Left lung (tissue), 10 donors: ENCODE measurements around the gene EVPL. TPM values are rescaled to one million over a fixed set of nuclear protein-coding genes. Genes with fewer than 3 reads are reported as not detected.
A peak's percentile ranks its signal among the peaks of the same experiment; 100 is the strongest.

ENCODE experiments used
- ATAC-seq: fragments of 200-7000 bp; cut with Tn5 transposase; one replicate; pipeline ENCODE4 v1.9.1; 2020; ENCODE audit warnings: moderate library complexity
- DNase-seq, 4 donors: peaks; one replicate each; pipeline ENCODE4 v3.0.0-alpha.2; 2013 to 2020
- H3K27ac ChIP-seq, 2 donors: fragments of 200-600 bp; sonication (generic) in 1 of 2; one replicate each; pipeline versions ENCODE4 v1.5.0 to v1.8.0; 2020 to 2021
- H3K27me3 ChIP-seq, 2 donors: fragments of 200-600 bp; sonication (generic) in 1 of 2; one replicate each; pipeline versions ENCODE4 v1.5.0 to v1.8.0; 2020 to 2021
- H3K36me3 ChIP-seq, 2 donors: fragments of 200-600 bp; sonication (generic) in 1 of 2; one replicate each; pipeline versions ENCODE4 v1.5.0 to v1.8.0; 2020 to 2021
- H3K4me1 ChIP-seq, 2 donors: fragments of 200-600 bp; one replicate each; pipeline ENCODE4 v1.8.0; 2021
- H3K4me3 ChIP-seq, 2 donors: fragments of 200-600 bp; sonication (generic) in 1 of 2; one replicate each; pipeline versions ENCODE4 v1.5.0 to v1.8.0; 2020 to 2021; ENCODE audit warnings: mild to moderate bottlenecking in 1 of 2
- H3K9me3 ChIP-seq, 2 donors: fragments of 200-600 bp; sonication (generic) in 1 of 2; one replicate each; pipeline versions ENCODE4 v1.5.0 to v1.8.0; 2020 to 2021
- intact Hi-C, 2 donors: fragments of 100-400 bp; cut with DNase I; formaldehyde crosslinking; loops; one replicate each; pipeline versions ENCODE4 v1.11.2 to v1.14.2; 2022
- polyA plus RNA-seq, 6 donors: library from polyadenylated mRNA; unstranded; fragments of 120-200 nt; gene quantifications; one replicate each; pipeline ENCODE4 v1.2.1, GENCODE V29; 2013; ENCODE audit not compliant: insufficient read length in 6 of 6
- total RNA-seq, 2 donors: library from RNA; stranded (reverse); fragmentation: NEBNext Ultra II Directional; extraction: Animal tissue kit (Norgen Biotek cat#: 25700); gene quantifications; one replicate each; pipeline ENCODE4 v1.2.1, GENCODE V29; 2021
- TF ChIP-seq, protein P1 (sequence below), 2 donors: fragments of 200-600 bp; sonication (generic) in 1 of 2; IDR thresholded peaks; one replicate each; pipeline versions ENCODE4 v1.5.0 to v1.8.0; 2021; ENCODE audit warnings: antibody characterized with exemption in 2 of 2
- donor health status: DM: no; HTN: yes; CAD: no.
- donor health status: DM: no; HTN: no; CAD: no.

Gene EVPL
- total and polyA plus RNA-seq, 8 donors = 23.3 to 53.1 (median 43.9) TPM

DNA sequence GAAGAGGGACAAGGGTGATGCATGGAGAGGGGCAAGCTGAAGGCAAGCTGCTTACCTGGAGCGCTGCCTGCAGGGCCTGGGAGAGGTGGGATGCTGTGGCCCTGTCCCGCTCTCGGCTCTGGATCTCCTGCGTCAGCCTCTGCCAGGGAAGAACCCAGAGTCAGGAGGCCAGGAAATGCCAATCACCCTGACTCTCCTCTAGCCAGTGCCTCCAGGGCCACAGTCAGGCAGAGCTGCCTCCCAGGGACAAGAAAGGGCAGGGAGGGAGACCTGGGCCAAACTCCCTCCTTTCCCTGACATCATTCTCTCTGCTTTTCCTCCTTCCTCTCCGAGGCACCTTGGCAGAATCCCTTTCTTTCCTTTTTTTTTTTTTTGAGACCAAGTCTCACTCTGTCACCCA is 15.2 kb downstream of the EVPL start:
- TF ChIP-seq, protein P1, sequence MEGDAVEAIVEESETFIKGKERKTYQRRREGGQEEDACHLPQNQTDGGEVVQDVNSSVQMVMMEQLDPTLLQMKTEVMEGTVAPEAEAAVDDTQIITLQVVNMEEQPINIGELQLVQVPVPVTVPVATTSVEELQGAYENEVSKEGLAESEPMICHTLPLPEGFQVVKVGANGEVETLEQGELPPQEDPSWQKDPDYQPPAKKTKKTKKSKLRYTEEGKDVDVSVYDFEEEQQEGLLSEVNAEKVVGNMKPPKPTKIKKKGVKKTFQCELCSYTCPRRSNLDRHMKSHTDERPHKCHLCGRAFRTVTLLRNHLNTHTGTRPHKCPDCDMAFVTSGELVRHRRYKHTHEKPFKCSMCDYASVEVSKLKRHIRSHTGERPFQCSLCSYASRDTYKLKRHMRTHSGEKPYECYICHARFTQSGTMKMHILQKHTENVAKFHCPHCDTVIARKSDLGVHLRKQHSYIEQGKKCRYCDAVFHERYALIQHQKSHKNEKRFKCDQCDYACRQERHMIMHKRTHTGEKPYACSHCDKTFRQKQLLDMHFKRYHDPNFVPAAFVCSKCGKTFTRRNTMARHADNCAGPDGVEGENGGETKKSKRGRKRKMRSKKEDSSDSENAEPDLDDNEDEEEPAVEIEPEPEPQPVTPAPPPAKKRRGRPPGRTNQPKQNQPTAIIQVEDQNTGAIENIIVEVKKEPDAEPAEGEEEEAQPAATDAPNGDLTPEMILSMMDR (IDR thresholded peaks at IDR 0.05) = no peak
- no peaks in the 10 kb centered on the region for H3K27me3 ChIP-seq
- peaks cover 0 to 3% of the 10 kb centered on the region in 2 donors for H3K4me1 ChIP-seq
- no peak for ATAC-seq
- DNase-seq = no peak
- peaks cover 0 to 32% of the 10 kb centered on the region in 2 donors for H3K36me3 ChIP-seq
- no peak overlapping the region for H3K27ac ChIP-seq
- no peak overlapping the region for H3K4me3 ChIP-seq
- no peaks in the 10 kb centered on the region for H3K9me3 ChIP-seq
- intact Hi-C loops = no loop called here

GRCh38 chr17:76009969-76010661 is 17.0 kb downstream of the EVPL start:
- H3K4me1 ChIP-seq = peaks cover 0 to 6% of the 10 kb centered on the region in 2 donors
- intact Hi-C loops = no loop called here
- H3K27me3 ChIP-seq = no peaks in the 10 kb centered on the region
- no peak overlapping the region for H3K27ac ChIP-seq
- ATAC-seq (no peak), DNase-seq (no peak)
- H3K36me3 ChIP-seq = peaks cover 0 to 39% of the 10 kb centered on the region in 2 donors
- no peaks in the 10 kb centered on the region for H3K9me3 ChIP-seq
- TF ChIP-seq, protein P1 (IDR thresholded peaks at IDR 0.05) = no peak
- H3K4me3 ChIP-seq = no peak overlapping the region

GRCh38 chr17:76009447-76009846 is 17.7 kb downstream of the EVPL start:
- no peak for ATAC-seq
- intact Hi-C loops = no loop called here
- no peaks in the 10 kb centered on the region for H3K9me3 ChIP-seq

DNA sequence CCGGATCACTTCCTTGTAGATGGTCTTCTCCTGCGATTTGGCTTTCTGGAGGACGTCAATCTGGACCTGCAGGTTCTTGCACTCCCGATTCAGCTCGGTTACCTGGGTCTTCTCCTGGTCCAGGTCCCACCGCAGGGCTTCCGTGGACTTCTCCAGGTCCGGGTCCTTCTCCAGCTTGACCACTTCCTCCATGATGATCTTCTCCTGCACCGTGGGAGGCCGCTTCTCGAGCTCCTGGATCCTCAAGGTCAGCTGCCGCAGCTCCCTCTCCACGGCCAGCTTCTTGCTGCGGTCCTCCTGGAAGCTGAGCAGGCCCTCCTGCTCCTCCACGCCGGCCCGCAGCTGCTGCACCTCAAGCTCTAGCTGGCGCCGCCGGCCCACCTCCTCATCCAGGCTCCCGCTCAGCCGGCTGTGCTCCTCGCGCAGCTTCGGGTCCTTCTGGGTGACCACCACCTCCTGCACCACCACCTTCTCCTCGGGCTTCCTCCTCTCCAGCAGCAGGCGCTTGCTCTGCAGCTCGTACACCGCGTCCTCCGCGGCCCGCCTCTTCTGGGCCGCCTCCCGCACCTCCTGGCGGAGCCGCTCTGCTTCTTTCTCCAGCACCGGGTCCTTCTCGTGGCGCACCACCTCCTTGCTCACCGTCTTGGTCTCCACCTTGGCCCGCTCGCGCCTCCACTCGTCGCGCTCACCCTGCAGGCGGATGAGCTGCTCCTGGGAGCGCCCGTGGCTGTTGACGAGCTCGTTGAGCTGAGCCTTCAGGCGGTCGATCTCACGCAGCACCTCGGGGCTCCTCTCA is 18.3 kb downstream of the EVPL start:
- TF ChIP-seq, protein P1 (IDR thresholded peaks at IDR 0.05) = no peak
- DNase-seq (peak in 1 of 4 donors; percentile 71), ATAC-seq (no peak)
- Histone ChIP-seq H3K27ac (no peak overlapping the region), H3K4me3 (no peak overlapping the region), H3K9me3 (no peaks in the 10 kb centered on the region), H3K27me3 (no peaks in the 10 kb centered on the region), H3K4me1 (peaks cover 0 to 4% of the 10 kb centered on the region in 2 donors), H3K36me3 (peaks cover 0 to 43% of the 10 kb centered on the region in 2 donors)
- intact Hi-C loops = no loop called here

More at GRCh38 chr17:76009447-76009846, 17.7 kb downstream of the EVPL start:
- H3K27ac ChIP-seq = no peak overlapping the region
- H3K27me3 ChIP-seq = no peaks in the 10 kb centered on the region
- TF ChIP-seq, protein P1 (IDR thresholded peaks at IDR 0.05) = no peak
- H3K4me1 ChIP-seq = peaks cover 0 to 6% of the 10 kb centered on the region in 2 donors
- peaks cover 0 to 40% of the 10 kb centered on the region in 2 donors for H3K36me3 ChIP-seq
- H3K4me3 ChIP-seq = no peak overlapping the region
- DNase-seq = no peak

DNA sequence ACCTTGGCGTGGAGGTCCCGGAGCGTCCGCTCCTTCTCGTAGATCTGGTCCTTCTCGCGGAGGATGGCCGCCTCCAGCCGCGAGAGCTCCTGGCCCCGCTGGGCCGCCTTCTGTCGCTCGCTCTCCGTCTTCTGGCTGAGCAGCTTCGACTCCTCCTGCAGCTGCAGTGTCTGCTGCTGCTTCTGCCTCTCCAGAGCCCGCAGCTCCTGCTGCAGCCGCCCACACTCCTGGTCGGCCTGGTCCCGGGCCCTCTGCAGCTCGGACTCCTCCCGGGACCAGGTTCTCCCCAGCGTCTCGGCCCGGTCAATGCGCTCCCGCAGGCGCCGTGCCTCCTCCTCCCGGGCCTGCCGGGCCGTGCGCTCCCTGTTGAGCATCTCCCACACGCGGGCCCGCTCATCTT is 18.9 kb downstream of the EVPL start:
- intact Hi-C loops = no loop called here
- H3K27me3 ChIP-seq = no peaks in the 10 kb centered on the region
- DNase-seq = peak in 1 of 4 donors; percentile 78
- H3K36me3 ChIP-seq = peaks cover 0 to 46% of the 10 kb centered on the region in 2 donors
- peaks cover 0 to 4% of the 10 kb centered on the region in 2 donors for H3K4me1 ChIP-seq
- no peak overlapping the region for H3K27ac ChIP-seq
- no peaks in the 10 kb centered on the region for H3K9me3 ChIP-seq
- no peak overlapping the region for H3K4me3 ChIP-seq
- ATAC-seq = no peak
- TF ChIP-seq, protein P1 (IDR thresholded peaks at IDR 0.05) = no peak
